ENCODE measurements around the gene ELF1.
"Not testable (repeated sequence)": the region's sequence is repeated elsewhere in the genome, so short reads cannot be mapped to it uniquely, and the experiment has no call there.

The ELF1 gene

GRCh38 chr13:41039746-41040145 is 20.6 kb upstream of the ELF1 start:
- H3K27ac ChIP-seq = no peak overlapping the region
- TF ChIP-seq ZFX (IDR thresholded peaks at IDR 0.05; ENCODE audit: borderline replicate concordance) (no peak), CTCF (IDR thresholded peaks at IDR 0.05) (no peak)

GRCh38 chr13:41036557-41036956 is 17.4 kb upstream of the ELF1 start:
- not testable (repeated sequence) for H3K27ac ChIP-seq

GRCh38 chr13:41034881-41035280 is 15.8 kb upstream of the ELF1 start:
- H3K27ac ChIP-seq = no peak overlapping the region
- no peak for TF ChIP-seq CTCF (IDR thresholded peaks at IDR 0.05)

GRCh38 chr13:41034382-41034781 is 15.3 kb upstream of the ELF1 start:
- no peak overlapping the region for H3K27ac ChIP-seq
- TF ChIP-seq ZFX (IDR thresholded peaks at IDR 0.05; ENCODE audit: borderline replicate concordance) (no peak), CTCF (IDR thresholded peaks at IDR 0.05) (no peak)

- no peak overlapping the region for H3K27ac ChIP-seq
- TF ChIP-seq CTCF (IDR thresholded peaks at IDR 0.05) (no peak), ZFX (IDR thresholded peaks at IDR 0.05; ENCODE audit: borderline replicate concordance) (no peak)
Measured at GRCh38 chr13:41032691-41033376, 13.7 kb upstream of the ELF1 start.

- no peak for TF ChIP-seq CTCF (IDR thresholded peaks at IDR 0.05)
- no peak for TF ChIP-seq ZFX (IDR thresholded peaks at IDR 0.05; ENCODE audit: borderline replicate concordance)
- H3K27ac ChIP-seq = no peak overlapping the region
Measured at GRCh38 chr13:41029629-41030028, 10.5 kb upstream of the ELF1 start.

GRCh38 chr13:41028051-41028450 is 8.9 kb upstream of the ELF1 start:
- H3K27ac ChIP-seq = no peak overlapping the region
- TF ChIP-seq ZFX (IDR thresholded peaks at IDR 0.05; ENCODE audit: borderline replicate concordance) (no peak), CTCF (IDR thresholded peaks at IDR 0.05) (no peak)

GRCh38 chr13:41026788-41027187 is 7.7 kb upstream of the ELF1 start:
- TF ChIP-seq ZFX (IDR thresholded peaks at IDR 0.05; ENCODE audit: borderline replicate concordance) (no peak), CTCF (IDR thresholded peaks at IDR 0.05) (no peak)
- H3K27ac ChIP-seq = no peak overlapping the region
